ENCODE results near the gene MC3R.
"Not testable (repeated sequence)": the region's sequence is repeated elsewhere in the genome, so short reads cannot be mapped to it uniquely, and the experiment has no call there.

MC3R gene
- total RNA-seq, result 0 reads per million in 3 experiments

GRCh38 chr20:56247954-56248782 lies at the start of gene MC3R:
Gene MC3R (plus strand): TSS chr20:56248732. CDS start chr20:56248844, 112 bp downstream.
- DNase-seq, result peak; percentile 7

- no peak for DNase-seq
Observed at GRCh38 chr20:56200456-56200855, 48.1 kb upstream of the MC3R start.

GRCh38 chr20:56202493-56203077 lies 45.9 kb upstream of the MC3R start:
- no peak for DNase-seq

GRCh38 chr20:56204206-56204605 lies 44.3 kb upstream of the MC3R start:
- DNase-seq, result no peak

GRCh38 chr20:56205346-56205745 lies 43.2 kb upstream of the MC3R start:
- DNase-seq, result no peak

- no peak for DNase-seq
Observed at GRCh38 chr20:56207656-56208055, 40.9 kb upstream of the MC3R start.

- DNase-seq, result no peak
Observed at GRCh38 chr20:56208121-56208520, 40.4 kb upstream of the MC3R start.

- DNase-seq, result no peak
Observed at GRCh38 chr20:56211051-56211450, 37.5 kb upstream of the MC3R start.

- DNase-seq, result no peak
Observed at GRCh38 chr20:56212091-56212490, 36.4 kb upstream of the MC3R start.

GRCh38 chr20:56213321-56213720 lies 35.2 kb upstream of the MC3R start:
- DNase-seq, result no peak

- no peak for DNase-seq
Observed at GRCh38 chr20:56215115-56215514, 33.4 kb upstream of the MC3R start.

GRCh38 chr20:56217829-56218228 lies 30.7 kb upstream of the MC3R start:
- DNase-seq, result no peak

- DNase-seq, result not testable (repeated sequence)
Observed at GRCh38 chr20:56221186-56221585, 27.3 kb upstream of the MC3R start.

GRCh38 chr20:56222201-56222600 lies 26.3 kb upstream of the MC3R start:
- no peak for DNase-seq

GRCh38 chr20:56222945-56223344 lies 25.6 kb upstream of the MC3R start:
- no peak for DNase-seq

GRCh38 chr20:56223352-56223751 lies 25.2 kb upstream of the MC3R start:
- no peak for DNase-seq

GRCh38 chr20:56228021-56228420 lies 20.5 kb upstream of the MC3R start:
- no peak for DNase-seq

- DNase-seq, result no peak
Observed at GRCh38 chr20:56229812-56230211, 18.7 kb upstream of the MC3R start.

- no peak for DNase-seq
Observed at GRCh38 chr20:56234110-56234509, 14.4 kb upstream of the MC3R start.

GRCh38 chr20:56237335-56237734 lies 11.2 kb upstream of the MC3R start:
- DNase-seq, result no peak

GRCh38 chr20:56244259-56244658 lies 4.3 kb upstream of the MC3R start:
- DNase-seq, result no peak

- no peak for DNase-seq
Observed at GRCh38 chr20:56245761-56246160, 2.8 kb upstream of the MC3R start.

- DNase-seq, result no peak
Observed at GRCh38 chr20:56249244-56249955, 868 bp downstream of the MC3R start.

- DNase-seq, result no peak
Observed at GRCh38 chr20:56249956-56250355, 1.4 kb downstream of the MC3R start.
